ENCODE measurements around the gene ALOX5AP.

DNA sequence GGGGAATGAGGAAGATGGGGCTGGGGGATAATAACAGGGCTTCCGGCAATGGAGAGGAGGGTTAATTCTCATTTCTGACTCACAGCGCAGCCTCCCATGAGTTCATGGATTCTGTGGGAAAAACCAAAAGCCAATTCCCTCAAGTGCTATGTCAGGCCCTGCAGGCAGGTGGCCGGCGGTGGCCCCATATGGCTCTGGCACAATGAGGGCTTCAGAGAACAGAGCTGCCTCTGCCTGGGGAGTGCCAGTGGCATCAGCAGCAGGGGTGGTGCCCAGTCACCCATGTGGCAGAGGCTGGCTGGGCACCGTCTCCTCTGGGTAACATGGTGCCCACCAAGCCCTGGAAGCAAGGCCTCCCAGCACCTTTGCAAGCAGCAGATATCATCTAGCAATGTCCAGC lies 69.1 kb downstream of the ALOX5AP start:
- TF ChIP-seq, protein P1, sequence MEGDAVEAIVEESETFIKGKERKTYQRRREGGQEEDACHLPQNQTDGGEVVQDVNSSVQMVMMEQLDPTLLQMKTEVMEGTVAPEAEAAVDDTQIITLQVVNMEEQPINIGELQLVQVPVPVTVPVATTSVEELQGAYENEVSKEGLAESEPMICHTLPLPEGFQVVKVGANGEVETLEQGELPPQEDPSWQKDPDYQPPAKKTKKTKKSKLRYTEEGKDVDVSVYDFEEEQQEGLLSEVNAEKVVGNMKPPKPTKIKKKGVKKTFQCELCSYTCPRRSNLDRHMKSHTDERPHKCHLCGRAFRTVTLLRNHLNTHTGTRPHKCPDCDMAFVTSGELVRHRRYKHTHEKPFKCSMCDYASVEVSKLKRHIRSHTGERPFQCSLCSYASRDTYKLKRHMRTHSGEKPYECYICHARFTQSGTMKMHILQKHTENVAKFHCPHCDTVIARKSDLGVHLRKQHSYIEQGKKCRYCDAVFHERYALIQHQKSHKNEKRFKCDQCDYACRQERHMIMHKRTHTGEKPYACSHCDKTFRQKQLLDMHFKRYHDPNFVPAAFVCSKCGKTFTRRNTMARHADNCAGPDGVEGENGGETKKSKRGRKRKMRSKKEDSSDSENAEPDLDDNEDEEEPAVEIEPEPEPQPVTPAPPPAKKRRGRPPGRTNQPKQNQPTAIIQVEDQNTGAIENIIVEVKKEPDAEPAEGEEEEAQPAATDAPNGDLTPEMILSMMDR (conservative IDR thresholded peaks at IDR 0.05; ENCODE audit: low read depth, low read length): no peak
- TF ChIP-seq EZH2 (IDR thresholded peaks at IDR 0.05; ENCODE audit: borderline replicate concordance, low read depth, low read length, poor library complexity, severe bottlenecking): no peak
